Omental fat pad (tissue), 4 donors: Measurements from ENCODE around the gene ANO2. TPM values are rescaled to one million over a fixed set of nuclear protein-coding genes. Genes with fewer than 3 reads are reported as not detected.

ENCODE experiments used
- ATAC-seq: fragments of 150-250 bp; one replicate; pipeline ENCODE4 v1.9.1; 2016; ENCODE audit warnings: mild to moderate bottlenecking, moderate library complexity; ENCODE audit not compliant: low FRiP score
- DNase-seq: peaks from one replicate; pipeline ENCODE4 v3.0.0-alpha.2; 2019; ENCODE audit warnings: low spot score
- total RNA-seq, 4 donors: library from RNA; depleted of rRNA; stranded (reverse); fragments of >200 nt; gene quantifications; one replicate each; pipeline ENCODE4 v1.1.0, GENCODE V29; 2016
- TF ChIP-seq, protein P1 (sequence below), 3 donors: fragments of 450-650 bp; IDR thresholded peaks; one replicate each; pipeline ENCODE4 v1.5.1; 2016 to 2017; ENCODE audit warnings: antibody characterized with exemption in 3 of 3, mild to moderate bottlenecking in 3 of 3, moderate library complexity in 2 of 3

The ANO2 gene
- total RNA-seq, 4 donors from 2014 or later: 7.0 to 95.0 (median 20.8) TPM

DNA sequence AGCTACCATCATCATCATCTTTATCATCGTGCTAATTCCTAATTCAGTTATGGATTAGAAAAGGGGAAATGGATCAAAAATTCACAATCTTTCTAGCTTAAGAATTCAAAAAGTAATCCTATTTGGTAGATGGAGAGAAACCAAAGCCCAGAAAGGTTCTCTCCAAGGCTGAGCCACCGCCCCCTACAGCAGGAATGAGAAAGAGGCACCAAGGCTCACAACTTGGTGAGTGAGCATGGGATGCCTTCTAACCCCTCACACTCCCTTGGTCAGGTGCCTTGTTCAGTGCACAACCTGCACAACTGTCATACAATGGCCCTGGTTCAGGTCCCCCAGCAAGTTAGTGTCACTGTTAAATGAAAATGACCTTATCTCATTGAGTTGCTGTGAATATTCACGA, 171.5 kb downstream of the ANO2 start:
- ATAC-seq (no peak), DNase-seq (no peak)
- TF ChIP-seq, protein P1, sequence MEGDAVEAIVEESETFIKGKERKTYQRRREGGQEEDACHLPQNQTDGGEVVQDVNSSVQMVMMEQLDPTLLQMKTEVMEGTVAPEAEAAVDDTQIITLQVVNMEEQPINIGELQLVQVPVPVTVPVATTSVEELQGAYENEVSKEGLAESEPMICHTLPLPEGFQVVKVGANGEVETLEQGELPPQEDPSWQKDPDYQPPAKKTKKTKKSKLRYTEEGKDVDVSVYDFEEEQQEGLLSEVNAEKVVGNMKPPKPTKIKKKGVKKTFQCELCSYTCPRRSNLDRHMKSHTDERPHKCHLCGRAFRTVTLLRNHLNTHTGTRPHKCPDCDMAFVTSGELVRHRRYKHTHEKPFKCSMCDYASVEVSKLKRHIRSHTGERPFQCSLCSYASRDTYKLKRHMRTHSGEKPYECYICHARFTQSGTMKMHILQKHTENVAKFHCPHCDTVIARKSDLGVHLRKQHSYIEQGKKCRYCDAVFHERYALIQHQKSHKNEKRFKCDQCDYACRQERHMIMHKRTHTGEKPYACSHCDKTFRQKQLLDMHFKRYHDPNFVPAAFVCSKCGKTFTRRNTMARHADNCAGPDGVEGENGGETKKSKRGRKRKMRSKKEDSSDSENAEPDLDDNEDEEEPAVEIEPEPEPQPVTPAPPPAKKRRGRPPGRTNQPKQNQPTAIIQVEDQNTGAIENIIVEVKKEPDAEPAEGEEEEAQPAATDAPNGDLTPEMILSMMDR (IDR thresholded peaks at IDR 0.05): no peak

DNA sequence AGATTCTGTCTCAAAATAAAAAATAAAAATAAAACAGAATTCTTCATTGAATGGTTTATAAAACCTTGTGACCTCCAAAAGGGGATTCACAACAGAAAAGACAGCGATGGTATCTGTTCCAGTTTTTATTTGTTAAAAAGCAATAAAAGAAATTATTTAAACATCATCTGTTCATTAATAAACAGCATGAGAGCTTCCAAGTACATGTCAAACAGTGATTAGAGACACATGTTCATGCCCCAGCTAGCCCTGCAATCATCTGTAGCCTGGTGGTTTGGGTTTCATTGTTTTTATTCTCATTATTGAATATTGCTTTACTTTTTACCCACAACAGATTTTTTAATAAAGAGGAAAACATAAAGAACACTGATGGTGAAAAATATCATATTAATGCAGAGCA, 173.3 kb downstream of the ANO2 start:
- ATAC-seq (no peak), DNase-seq (no peak)
- TF ChIP-seq, protein P1 (IDR thresholded peaks at IDR 0.05): no peak

DNA sequence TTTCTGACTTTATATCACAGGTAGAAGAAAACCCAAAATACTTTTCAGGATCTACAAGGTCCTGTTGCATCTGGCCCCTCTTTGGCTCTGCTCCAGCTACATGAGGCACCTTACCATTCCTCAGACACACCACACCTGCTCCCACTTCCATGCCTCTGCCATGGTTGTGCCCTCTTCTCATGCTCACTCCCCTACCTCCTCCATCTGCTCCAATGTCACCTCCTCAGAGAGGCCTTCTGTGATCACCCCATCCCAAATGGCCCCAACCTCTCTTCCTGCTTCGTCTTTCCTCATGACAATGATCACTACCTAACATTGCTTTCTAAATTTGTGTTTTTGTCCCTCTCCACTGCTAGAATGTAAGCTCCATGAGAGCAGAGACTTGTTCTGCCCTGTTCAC, 174.3 kb downstream of the ANO2 start:
- no peak for ATAC-seq
- TF ChIP-seq, protein P1 (IDR thresholded peaks at IDR 0.05): no peak
- no peak for DNase-seq

DNA sequence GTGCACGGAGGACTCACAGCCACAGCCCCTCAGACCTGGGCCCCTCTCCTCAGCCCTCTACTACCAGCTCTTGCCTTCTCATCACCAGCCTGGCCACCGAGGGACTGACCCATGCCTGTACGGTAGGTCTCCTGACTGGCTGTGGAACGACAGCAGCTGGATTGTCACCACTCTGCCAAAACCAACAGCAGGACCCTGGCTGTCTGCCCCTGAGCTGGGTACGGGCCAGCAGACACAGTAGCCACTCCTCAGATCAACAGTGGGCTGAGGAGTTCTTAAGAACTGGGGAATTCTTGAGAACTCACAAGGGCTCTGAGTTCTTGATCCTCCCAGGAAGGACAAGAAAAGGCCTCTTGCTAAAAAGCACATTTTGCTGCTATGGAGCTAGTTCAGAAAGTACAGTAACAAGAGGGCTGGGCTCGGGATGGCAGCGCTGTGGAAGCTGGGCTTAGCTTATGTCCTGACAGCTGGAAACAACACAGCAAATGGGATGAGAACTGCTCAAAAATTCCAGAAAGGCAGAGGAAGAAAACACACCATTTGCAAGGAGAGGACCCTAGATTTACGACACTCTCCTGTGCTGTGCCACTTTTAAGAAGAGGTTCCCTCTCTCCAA, 176.4 kb downstream of the ANO2 start:
- ATAC-seq (no peak), DNase-seq (no peak)
- TF ChIP-seq, protein P1 (IDR thresholded peaks at IDR 0.05): no peak

DNA sequence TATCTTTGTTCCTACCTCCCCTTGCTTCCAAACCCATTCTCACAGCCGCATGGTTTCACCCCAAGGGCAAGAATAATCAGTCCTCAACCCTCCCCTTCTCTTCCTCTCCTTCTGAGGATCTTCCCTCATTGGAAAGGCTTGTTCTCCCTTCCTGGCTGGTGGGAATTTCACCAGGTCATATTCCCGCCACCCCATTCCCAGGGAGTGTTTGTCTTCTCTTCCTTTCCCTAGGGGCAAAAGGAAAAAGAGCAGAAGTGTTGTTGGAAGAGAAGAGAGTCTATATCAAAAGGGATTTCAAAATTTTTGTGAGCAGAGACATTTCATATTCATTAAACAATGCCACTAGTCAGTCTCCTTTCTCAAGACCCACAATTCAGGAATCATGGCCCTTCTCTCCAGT, 176.9 kb downstream of the ANO2 start:
- TF ChIP-seq, protein P1 (IDR thresholded peaks at IDR 0.05): no peak
- DNase-seq (no peak), ATAC-seq (no peak)

DNA sequence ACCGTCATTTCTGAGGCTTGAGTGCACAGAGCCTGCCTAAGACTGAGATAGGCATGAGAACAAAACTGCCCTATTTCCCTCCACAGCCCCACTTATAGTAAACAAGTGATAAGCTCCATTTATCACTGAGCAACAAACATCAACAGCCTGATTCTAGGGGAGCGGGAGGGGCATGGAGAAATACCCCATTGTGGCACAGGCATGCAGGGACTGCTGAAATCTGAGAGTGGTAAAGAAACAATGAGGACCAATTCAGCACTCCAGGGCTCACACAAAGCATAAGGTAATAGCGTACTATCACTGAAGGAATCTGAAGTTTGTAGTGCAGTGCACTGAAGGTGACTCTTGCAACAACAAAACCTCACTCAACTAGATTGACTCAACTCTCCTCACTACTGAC, 186.7 kb downstream of the ANO2 start:
- DNase-seq (no peak), ATAC-seq (no peak)
- TF ChIP-seq, protein P1 (IDR thresholded peaks at IDR 0.05): no peak

DNA sequence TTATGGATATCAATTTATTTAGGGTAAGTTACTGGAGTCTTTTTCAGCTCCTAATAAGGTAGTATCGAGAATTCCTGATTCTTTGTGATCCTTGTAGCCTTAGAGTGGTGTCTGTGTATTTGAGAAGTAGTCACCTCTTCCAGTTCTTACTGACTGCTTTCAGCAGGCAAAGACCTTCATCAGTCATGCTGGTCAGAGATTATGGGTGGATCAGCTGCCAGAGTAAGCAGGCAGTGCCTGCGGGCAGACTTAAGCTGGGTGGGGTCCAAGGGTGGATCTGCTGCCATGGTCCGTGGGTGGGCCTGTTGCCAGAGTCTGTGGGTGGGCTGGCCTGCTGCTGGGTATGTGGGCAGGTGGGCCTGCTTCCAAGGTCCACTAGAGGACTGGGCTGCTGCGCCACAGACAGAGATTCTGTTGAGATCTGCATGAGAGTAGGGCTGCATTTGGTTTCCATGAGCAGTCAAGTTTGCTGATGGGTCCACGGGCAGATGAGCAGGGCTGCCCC, 188.7 kb downstream of the ANO2 start:
- DNase-seq (no peak), ATAC-seq (no peak)
- TF ChIP-seq, protein P1 (IDR thresholded peaks at IDR 0.05): no peak
